Skin epidermis (tissue), 12 donors: ENCODE measurements around the gene ARAP1.
A peak's percentile ranks its signal among the peaks of the same experiment; 100 is the strongest.
"Not testable (repeated sequence)": the region's sequence is repeated elsewhere in the genome, so short reads cannot be mapped to it uniquely, and the experiment has no call there.

Source experiments
- H3K27ac ChIP-seq, 21 experiments: fragments of 200-600 bp; sonication (generic) in 11 of 21; one replicate each; pipeline ENCODE4 v1.5.0; 2020; ENCODE audit warnings: mild to moderate bottlenecking in 3 of 21, inconsistent platforms in 2 of 21, moderate library complexity in 2 of 21
- H3K4me3 ChIP-seq, 7 experiments: fragments of 200-600 bp; sonication (generic) in 2 of 7; one replicate each; pipeline ENCODE4 v1.5.0; 2020; ENCODE audit warnings: inconsistent platforms in 2 of 7, mild to moderate bottlenecking in 2 of 7, moderate library complexity in 1 of 7

The ARAP1 gene

GRCh38 chr11:72752088-72752914 is at the start of gene ARAP1:
Gene ARAP1, minus strand, starts transcription at chr11:72752408. Its CDS starts 25,280 bp downstream, at chr11:72727128.
- Histone ChIP-seq H3K4me3 (peak within 1 kb of the TSS; percentile 55 to 82 (median 61)), H3K27ac (peak within 1 kb of the TSS in 20 of 21 experiments; percentile 30 to 87 (median 78))

DNA sequence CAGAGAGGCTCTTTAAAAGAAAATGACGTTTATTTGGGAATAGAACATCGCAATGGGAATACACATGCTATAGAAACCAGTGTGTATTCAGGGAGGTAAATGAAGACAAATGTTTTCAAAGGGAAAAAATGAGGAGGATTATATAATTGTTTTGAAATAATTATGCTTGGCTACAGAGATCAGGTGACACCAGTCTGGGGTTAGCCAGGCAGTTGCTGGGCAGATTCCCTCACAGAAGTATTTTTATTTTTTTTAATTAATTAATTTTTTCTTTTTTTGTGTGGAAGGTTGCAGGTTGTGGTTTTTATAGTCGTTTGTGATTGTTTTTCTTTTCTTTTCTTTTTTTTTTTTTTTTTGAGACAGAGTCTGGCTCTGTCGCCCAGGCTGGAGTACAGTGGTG is 47.2 kb upstream of the ARAP1 start:
- Histone ChIP-seq H3K27ac (no peak overlapping the region), H3K4me3 (no peak overlapping the region)

- H3K4me3 ChIP-seq = no peak overlapping the region
- no peak overlapping the region for H3K27ac ChIP-seq
Measured at GRCh38 chr11:72798361-72798760, 46.2 kb upstream of the ARAP1 start.

- peak within 1 kb of the TSS in 20 of 21 experiments; percentile 67 to 95 (median 86) for H3K27ac ChIP-seq
- peak within 1 kb of the TSS; percentile 43 to 57 (median 48) for H3K4me3 ChIP-seq
Measured at GRCh38 chr11:72793425-72794367, 41.5 kb upstream of the ARAP1 start, which contains the start of gene STARD10. Gene STARD10, minus strand, starts transcription at chr11:72794047. Its CDS starts 12,866 bp downstream, at chr11:72781181.

DNA sequence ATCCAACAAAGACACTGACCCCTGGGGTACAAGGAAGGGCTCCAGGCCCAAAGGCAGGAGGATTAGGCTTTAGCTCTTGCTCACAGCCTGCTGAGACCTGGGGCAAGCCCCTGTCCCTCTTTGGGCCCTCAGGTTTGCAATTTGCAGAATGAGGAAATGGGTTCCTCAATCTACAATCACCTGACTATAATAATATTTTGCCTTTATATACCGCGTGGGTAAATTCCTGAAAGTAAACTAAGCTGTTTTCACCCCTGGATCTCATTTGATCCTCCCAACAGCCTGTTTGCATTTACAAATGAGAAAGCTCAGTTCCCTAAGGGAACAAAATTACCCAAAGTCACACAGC is 40.8 kb upstream of the ARAP1 start:
- Histone ChIP-seq H3K27ac (peak overlapping the region in 18 of 21 experiments; percentile 14 to 95 (median 86)), H3K4me3 (peak overlapping the region in 2 of 7 experiments; percentile 54 to 57)

DNA sequence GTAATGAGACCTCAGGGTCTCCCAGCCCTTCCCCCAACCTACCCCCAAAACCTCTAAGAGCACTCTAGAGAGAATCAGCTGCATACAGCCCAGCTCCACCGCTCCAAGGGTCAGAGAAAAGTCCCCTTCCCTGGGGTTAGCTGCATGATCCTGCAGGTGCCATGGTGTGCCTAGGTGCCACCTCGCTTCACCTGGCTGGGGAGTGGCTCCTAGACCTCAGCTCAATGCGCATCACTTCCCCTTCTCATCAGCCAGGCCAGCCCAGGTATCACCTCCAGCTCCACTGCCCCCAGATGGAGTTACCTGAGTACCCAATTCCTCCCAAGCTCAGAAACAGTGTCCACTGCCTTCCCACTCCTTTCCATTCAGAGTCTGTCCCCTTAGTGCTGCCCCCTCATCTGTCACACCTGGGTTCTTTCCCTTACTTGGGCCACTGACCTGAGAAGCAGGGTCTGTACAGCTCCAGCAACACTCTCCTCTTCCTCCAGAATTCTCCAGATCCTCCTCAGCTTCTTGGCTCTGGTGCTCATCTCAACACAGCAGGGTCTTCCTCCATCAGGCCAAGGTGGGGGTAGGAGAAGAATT is 40.3 kb upstream of the ARAP1 start:
- H3K27ac ChIP-seq = peak overlapping the region in 17 of 21 experiments; percentile 14 to 95 (median 87)
- H3K4me3 ChIP-seq = no peak overlapping the region

- H3K4me3 ChIP-seq, H3K27ac ChIP-seq: not testable (repeated sequence)
Measured at GRCh38 chr11:72791228-72791627, 39.0 kb upstream of the ARAP1 start.

DNA sequence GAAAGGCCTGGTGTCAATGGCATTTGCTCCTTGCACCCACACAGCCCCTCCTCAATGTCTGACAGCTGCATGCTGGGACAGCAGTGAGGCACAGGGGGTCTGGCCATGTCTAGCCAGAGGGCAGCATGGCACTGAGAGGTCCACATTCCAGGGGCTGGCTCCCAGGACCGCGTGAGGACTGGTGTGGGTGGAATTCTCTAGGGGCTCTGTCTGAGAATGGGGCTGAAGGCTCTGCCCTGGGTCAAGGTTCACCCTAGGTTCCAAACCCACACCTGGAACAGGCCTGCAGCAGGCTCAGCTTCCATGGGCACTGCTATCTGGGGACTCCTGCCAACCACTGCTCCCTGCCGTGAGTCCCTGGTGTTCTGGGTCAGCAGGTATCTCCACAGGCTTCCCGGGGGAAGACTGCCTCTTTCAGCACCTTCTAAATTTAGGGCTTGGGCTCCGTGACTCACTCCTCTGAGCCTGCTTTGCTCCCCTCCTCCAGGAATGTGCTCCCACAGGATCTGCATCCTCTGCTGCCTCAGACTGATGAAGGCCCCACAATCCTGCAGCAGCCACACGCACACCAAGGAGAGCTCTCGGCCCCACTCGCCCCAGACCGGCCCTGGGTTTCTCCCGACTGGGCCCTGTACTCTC is 37.4 kb upstream of the ARAP1 start:
- Histone ChIP-seq H3K4me3 (no peak overlapping the region), H3K27ac (peak overlapping the region in 5 of 21 experiments; percentile 0 to 76 (median 44))

- peak overlapping the region in 5 of 21 experiments; percentile 17 to 72 (median 43) for H3K27ac ChIP-seq
- no peak overlapping the region for H3K4me3 ChIP-seq
Measured at GRCh38 chr11:72788241-72788640, 36.0 kb upstream of the ARAP1 start.

- Histone ChIP-seq H3K4me3 (no peak overlapping the region), H3K27ac (peak overlapping the region in 10 of 21 experiments; percentile 14 to 72 (median 48))
Measured at GRCh38 chr11:72787216-72788104, 35.3 kb upstream of the ARAP1 start.

- Histone ChIP-seq H3K4me3 (no peak overlapping the region), H3K27ac (peak overlapping the region in 2 of 21 experiments; percentile 35 to 55)
Measured at GRCh38 chr11:72786305-72787215, 34.4 kb upstream of the ARAP1 start.

DNA sequence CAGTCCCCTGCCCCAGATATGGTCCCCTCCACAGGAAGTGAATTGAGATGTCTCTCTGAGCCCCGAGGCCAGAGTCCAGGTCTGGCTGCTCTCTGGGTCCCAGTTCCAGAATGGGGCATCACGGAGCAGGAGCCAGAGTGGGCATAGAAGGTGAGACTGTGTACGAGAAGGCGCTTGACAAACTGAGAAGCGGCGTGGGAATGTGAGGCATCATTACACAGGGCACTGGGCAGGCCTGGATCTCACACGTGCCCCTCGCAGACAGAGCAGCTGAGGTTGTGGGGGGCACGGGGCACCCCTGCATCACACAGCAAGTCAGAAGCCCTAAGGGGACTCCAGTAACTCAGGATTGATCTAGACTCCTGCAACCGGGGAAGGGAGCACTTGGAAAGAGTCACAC is 32.5 kb upstream of the ARAP1 start:
- Histone ChIP-seq H3K27ac (no peak overlapping the region), H3K4me3 (no peak overlapping the region)

DNA sequence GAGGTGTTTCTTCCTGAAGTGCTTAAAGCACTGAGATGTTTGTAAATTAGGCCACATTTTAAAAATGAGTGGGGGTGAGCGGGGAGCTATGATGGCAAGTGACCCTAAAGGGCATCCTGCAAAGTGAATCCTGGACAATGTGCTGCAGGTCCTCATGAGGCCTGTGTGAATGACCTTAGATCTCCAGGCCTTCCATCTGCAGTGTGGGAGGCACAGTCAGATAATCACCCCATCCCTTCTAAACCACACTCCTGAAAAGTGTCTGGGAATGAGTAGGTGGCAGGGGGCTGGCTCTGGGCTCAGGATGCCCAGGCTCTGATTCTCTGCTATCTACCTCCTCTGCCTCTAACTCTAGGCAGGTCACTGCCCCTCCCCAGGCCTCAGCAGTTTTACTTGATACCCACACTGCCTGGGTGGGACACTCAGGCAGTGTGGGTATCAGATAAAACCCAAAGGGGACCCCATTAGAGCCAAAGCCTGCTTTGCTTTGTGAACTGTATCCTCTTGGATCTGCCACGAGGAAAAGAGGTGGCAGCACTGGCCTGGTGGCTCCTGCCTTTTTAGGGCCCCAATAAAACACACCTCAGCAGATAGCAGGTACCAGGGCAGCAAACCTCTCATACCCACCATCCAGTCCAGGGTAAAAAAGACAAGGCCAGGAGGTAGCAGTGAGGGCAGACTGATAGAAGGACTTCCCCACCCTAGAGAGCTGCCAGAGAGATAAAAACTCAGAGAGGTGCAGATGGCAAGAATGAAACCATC is 31.1 kb upstream of the ARAP1 start:
- H3K27ac ChIP-seq = peak overlapping the region in 1 of 21 experiments; percentile 8

DNA sequence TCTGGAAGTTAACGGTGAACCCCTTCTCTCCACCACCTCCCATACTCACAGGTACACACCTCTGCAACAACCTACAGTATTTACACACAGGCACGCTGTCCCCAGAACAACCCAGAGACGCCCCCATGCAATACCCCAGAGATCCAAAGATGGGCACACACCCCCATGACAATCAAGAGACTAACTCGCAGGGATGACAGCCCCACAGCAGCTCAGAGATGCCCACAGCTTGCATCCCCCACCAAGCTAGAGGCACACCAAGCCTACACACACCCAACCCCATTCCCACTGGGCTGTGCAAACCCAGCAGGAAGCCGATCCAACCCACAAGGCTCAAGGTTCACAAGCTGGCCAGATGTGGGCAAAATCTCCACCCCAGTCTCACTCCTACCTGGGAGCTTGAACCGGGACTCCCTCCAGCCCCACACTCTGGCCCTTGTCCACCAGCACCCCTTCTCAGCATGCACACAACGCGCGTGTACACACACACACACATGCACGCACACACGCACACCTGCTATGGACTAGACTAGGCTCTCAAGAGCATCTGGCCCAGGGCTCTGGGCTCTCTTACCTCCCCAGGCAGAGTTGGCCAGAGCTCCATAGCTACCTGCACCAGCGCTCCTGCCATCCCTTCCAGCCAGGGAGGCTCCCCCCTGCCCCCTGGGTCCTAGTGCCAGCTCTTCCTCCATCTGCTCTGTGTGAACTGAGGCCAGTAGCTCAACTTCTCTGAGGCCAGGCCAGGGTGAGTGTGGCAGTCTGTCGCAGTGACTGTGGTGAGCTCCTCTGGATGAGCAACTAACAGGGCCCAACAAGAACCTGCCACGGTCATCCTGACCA is 30.1 kb upstream of the ARAP1 start:
- Histone ChIP-seq H3K27ac (peak overlapping the region in 11 of 21 experiments; percentile 24 to 91 (median 87)), H3K4me3 (peak overlapping the region; percentile 30 to 76 (median 61))

More for the DNA sequence above, 31.1 kb upstream of the ARAP1 start:
- no peak overlapping the region for H3K4me3 ChIP-seq

- H3K4me3 ChIP-seq = peak overlapping the region; percentile 30 to 76 (median 61)
- peak overlapping the region in 20 of 21 experiments; percentile 24 to 91 (median 84) for H3K27ac ChIP-seq
Measured at GRCh38 chr11:72781313-72782080, 29.3 kb upstream of the ARAP1 start.
